DOHH2 (cell line): Measurements from ENCODE around the gene MBP.

Source experiments
- CTCF ChIP-seq: fragments of 200-600 bp; sonication (generic); IDR thresholded peaks from one replicate; pipeline ENCODE4 v1.5.1; 2014; ENCODE audit warnings: antibody characterized with exemption, mild to moderate bottlenecking, low read depth, low read length; ENCODE audit not compliant: poor library complexity, severe bottlenecking
- EZH2phosphoT487 ChIP-seq: fragments of 200-600 bp; sonication (generic); IDR thresholded peaks from 2 replicates; pipeline ENCODE4 v1.6.1; 2017; ENCODE audit warnings: borderline replicate concordance, mild to moderate bottlenecking, antibody characterized with exemption, low read length, moderate library complexity, mixed read lengths

GRCh38 chr18:77015169-77015568 is 117.4 kb downstream of the MBP start:
- TF ChIP-seq CTCF (no peak), EZH2phosphoT487 (no peak)
